Stomach smooth muscle (tissue), 2 donors: Measurements from ENCODE around the gene GRIP2.

Source experiments
- H3K27ac ChIP-seq: one replicate; pipeline ENCODE4 v1.7.0; 2013; ENCODE audit warnings: mild to moderate bottlenecking, low read length, inconsistent platforms
- H3K27me3 ChIP-seq, 2 donors: one replicate each; pipeline ENCODE4 v1.7.0; 2013; ENCODE audit warnings: low read length in 2 of 2; ENCODE audit not compliant: insufficient read depth in 2 of 2, control insufficient read depth in 1 of 2
- H3K36me3 ChIP-seq, 2 donors: one replicate each; pipeline ENCODE4 v1.7.0; 2013; ENCODE audit warnings: low read length in 2 of 2; ENCODE audit not compliant: control insufficient read depth in 2 of 2, insufficient read depth in 2 of 2
- H3K4me1 ChIP-seq: one replicate; pipeline ENCODE4 v1.7.0; 2013; ENCODE audit warnings: low read length; ENCODE audit not compliant: control insufficient read depth, insufficient read depth
- H3K4me3 ChIP-seq, 2 donors: one replicate each; pipeline ENCODE4 v1.7.0; 2013; ENCODE audit warnings: low read length in 2 of 2
- H3K9ac ChIP-seq, 2 donors: one replicate each; pipeline ENCODE4 v1.7.0; 2013; ENCODE audit warnings: low read length in 2 of 2, mild to moderate bottlenecking in 1 of 2
- H3K9me3 ChIP-seq, 2 donors: one replicate each; pipeline ENCODE4 v1.7.0; 2013; ENCODE audit warnings: low read length in 2 of 2; ENCODE audit not compliant: control insufficient read depth in 2 of 2
- donor health status: healthy.
- donor health status: Pancreatic carcinoma.

GRIP2 gene

DNA sequence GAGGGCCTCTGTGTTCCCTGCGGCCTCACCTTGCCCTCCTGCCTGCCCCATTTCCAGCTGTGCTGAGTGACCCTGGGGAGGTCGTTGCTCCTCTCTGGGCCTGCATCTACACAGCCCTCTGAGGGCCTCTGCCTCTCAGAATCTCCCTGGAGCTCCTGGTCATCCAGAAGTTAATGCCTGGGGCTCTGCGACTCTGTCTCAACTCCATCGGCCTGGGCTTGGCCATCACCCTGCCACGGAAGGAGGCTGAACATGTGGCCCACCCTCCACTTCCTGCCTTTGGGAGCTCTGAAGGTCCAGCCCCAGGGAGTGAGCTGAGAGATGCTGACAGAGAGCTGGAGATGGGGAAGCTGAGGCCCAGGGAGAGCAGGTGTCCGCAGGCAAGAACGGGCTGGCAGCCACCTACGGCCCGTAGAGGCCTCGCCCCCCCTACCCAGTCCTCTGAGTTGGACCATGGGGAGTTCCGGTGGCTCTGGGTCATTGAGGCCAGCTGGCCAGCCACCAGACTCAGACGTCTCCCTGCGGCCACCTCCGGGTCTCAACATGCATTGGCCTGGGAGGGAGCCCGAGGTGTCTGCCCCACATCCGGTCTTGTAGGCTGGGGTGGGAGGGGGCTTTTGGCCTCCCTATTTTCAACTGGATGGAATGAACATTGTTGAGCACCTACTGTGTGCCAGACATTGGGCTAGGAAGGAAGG is 34.2 kb downstream of the GRIP2 start:
- H3K4me1 ChIP-seq, result peaks cover 5% of the 10 kb centered on the region
- peaks cover 4 to 13% of the 10 kb centered on the region in 2 donors for H3K9me3 ChIP-seq
- H3K4me3 ChIP-seq, result no peak overlapping the region
- no peaks in the 10 kb centered on the region for H3K36me3 ChIP-seq
- no peak overlapping the region for H3K9ac ChIP-seq
- no peak overlapping the region for H3K27ac ChIP-seq
- peaks cover 0 to 2% of the 10 kb centered on the region in 2 donors for H3K27me3 ChIP-seq

DNA sequence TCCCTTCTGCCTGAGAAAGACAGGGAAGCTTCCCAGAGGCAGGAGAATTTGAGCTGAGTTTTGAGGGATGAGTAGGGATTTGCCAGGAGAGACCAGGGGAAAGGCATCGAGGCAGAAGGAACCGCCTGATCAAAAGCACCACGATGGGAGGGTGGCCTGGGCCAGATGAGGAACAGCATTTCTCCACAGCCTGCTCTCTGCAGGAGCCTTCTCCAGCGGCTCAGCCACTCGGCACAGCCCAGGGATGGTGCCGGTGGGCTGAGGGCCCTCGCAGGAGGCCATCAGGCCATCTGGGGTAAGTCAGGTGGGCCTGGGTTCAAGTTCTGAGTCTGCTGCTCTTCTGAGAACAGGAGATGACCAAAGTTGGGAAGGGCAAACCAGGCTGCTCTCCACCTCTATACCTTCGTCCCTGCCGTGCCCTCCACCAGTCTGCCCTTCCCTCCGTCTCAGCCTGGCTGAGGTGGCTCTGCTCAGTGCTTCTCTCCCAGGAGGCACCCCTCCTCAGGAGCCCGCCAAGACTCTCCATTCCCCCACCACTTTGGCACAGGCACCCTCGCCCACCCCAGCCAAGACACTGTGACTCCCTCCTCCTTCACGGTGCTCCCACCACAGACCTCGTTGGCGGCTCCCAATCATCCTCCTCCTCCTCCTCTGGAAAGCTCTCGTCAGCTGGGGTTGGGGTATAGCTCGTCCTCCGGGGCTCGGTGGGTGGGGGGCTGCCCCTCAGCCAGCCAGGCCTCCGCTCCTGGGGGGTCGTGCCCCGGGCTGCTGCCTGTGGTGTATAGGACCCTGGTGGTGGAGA is 34.9 kb downstream of the GRIP2 start:
- Histone ChIP-seq H3K9ac (no peak overlapping the region), H3K4me1 (peaks cover 5% of the 10 kb centered on the region), H3K36me3 (no peaks in the 10 kb centered on the region), H3K9me3 (peaks cover 4 to 13% of the 10 kb centered on the region in 2 donors), H3K27me3 (peaks cover 0 to 2% of the 10 kb centered on the region in 2 donors), H3K27ac (no peak overlapping the region), H3K4me3 (no peak overlapping the region)

GRCh38 chr3:14503706-14504065 is 36.5 kb downstream of the GRIP2 start:
- H3K27me3 ChIP-seq, result peaks cover 0 to 2% of the 10 kb centered on the region in 2 donors
- no peak overlapping the region for H3K9ac ChIP-seq
- H3K36me3 ChIP-seq, result no peaks in the 10 kb centered on the region
- no peak overlapping the region for H3K27ac ChIP-seq
- no peak overlapping the region for H3K4me3 ChIP-seq
- no peaks in the 10 kb centered on the region for H3K4me1 ChIP-seq
- peaks cover 4 to 13% of the 10 kb centered on the region in 2 donors for H3K9me3 ChIP-seq

DNA sequence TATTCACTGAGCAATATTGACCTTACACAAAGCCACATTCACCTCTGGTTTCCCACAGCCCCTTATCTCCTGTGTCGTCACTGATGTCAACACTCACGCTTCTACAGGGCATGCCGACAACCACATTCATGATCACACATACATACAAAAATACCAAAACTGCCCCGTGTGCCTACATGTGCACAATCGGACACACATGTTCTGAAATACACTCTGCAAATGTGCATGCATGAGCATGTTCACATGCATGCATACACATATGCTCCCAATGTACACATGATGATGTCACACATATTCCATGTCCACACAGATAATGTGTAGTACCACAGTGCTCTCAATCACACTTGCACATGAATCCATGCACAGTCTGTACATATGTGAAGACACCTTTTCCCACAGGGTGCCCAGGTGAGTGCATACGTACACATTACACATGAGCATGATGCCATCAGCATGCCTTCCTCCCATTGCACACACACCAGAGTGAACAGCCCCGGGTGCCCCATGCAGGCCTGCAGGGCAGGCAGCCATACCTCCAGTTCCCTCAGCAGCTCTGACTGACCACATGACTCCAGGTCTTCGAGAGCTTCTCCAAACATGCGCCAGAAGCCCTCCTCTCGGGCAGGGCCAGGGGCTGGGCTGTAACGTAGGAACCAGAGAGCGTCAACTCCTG is 37.0 kb downstream of the GRIP2 start:
- Histone ChIP-seq H3K4me3 (no peak overlapping the region), H3K27ac (no peak overlapping the region), H3K27me3 (peaks cover 0 to 2% of the 10 kb centered on the region in 2 donors)

DNA sequence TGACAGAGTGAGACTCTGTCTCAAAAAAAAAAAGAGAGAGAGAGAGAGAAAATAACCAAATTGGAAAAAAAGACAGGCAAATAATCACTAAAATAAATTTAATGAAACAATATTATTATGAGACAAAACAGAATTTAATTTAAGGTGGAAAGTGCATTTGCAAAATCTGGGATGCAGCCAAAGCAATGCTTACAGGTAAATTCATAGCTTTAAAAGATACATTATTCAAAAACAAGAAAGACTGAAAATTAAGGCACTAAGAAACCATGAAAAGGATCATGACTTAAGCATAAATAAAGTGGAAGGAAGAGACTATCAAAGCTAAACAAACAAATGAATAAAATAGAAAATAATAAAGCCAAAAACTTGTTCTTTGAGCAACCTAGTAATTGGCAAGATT is 37.7 kb downstream of the GRIP2 start:
- H3K36me3 ChIP-seq, result no peaks in the 10 kb centered on the region
- H3K4me3 ChIP-seq, result no peak overlapping the region
- no peak overlapping the region for H3K9ac ChIP-seq
- H3K27ac ChIP-seq, result no peak overlapping the region
- H3K27me3 ChIP-seq, result no peaks in the 10 kb centered on the region
- peaks cover 4 to 13% of the 10 kb centered on the region in 2 donors for H3K9me3 ChIP-seq
- H3K4me1 ChIP-seq, result no peaks in the 10 kb centered on the region

More for the DNA sequence above, 37.0 kb downstream of the GRIP2 start:
- peaks cover 4 to 13% of the 10 kb centered on the region in 2 donors for H3K9me3 ChIP-seq
- no peaks in the 10 kb centered on the region for H3K4me1 ChIP-seq
- no peaks in the 10 kb centered on the region for H3K36me3 ChIP-seq
- no peak overlapping the region for H3K9ac ChIP-seq

GRCh38 chr3:14497321-14497720 is 42.8 kb downstream of the GRIP2 start:
- no peaks in the 10 kb centered on the region for H3K27me3 ChIP-seq
- no peak overlapping the region for H3K27ac ChIP-seq
- H3K36me3 ChIP-seq, result no peaks in the 10 kb centered on the region
- H3K4me3 ChIP-seq, result no peak overlapping the region
- no peaks in the 10 kb centered on the region for H3K4me1 ChIP-seq
- no peak overlapping the region for H3K9ac ChIP-seq
- peaks cover 0 to 2% of the 10 kb centered on the region in 2 donors for H3K9me3 ChIP-seq

DNA sequence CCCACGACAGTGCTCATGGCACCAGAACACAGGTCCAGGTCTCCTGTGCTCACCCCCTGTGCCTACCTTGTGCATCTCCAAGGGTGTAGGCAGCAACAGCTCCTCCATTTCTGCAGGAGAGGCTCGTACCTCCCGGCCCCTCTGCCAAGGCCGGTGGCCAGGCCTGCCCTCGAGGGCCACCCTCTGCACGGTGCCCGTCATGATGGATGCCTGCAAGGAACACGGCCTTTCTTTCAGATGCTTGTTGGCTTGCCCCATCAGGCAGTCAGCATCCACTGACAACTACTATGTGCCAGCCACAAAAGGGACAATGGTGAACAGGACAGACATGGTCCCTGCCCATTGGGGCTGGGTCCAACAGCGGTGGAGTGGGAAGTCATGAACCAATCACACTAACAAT is 43.8 kb downstream of the GRIP2 start:
- Histone ChIP-seq H3K36me3 (no peaks in the 10 kb centered on the region), H3K4me1 (no peaks in the 10 kb centered on the region), H3K27me3 (no peaks in the 10 kb centered on the region), H3K9me3 (no peaks in the 10 kb centered on the region), H3K9ac (no peak overlapping the region), H3K4me3 (no peak overlapping the region), H3K27ac (no peak overlapping the region)

- no peaks in the 10 kb centered on the region for H3K36me3 ChIP-seq
Observed at GRCh38 chr3:14494973-14495300, 45.2 kb downstream of the GRIP2 start.

DNA sequence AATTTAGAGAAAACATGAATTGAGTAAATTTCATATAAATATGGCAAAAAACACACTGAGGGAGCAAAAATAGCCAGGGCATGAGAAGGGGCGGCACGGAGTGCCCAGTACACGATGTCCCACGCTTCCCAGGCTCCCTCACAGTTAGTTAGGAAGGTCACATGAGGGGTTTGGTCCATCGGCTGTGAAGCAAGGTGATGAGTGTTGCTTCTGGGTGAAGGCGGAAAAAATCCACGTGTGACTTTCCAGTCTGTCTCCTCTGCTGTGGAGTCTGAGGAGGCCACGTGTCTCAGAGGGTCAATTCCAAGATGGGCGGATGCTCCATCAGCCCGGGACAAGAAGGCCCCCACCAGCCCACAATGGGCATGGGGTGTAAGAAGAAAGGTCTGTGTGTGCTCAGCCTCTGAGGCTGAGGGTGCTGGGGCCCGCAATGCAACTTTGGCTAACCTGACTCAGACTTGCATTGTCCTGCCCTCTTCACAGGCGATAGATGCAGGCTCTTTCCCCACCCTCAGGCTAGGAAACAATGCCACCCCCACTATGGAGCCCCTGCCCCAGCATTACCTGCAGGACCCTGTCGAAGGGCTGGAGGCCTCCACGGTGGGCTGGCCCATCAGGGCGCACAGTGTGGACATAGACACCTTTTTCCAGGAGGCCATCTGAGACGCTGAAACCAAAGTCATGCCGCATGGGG is 45.7 kb downstream of the GRIP2 start:
- no peaks in the 10 kb centered on the region for H3K4me1 ChIP-seq
- H3K27ac ChIP-seq, result no peak overlapping the region
- no peak overlapping the region for H3K9ac ChIP-seq
- H3K9me3 ChIP-seq, result no peaks in the 10 kb centered on the region
- H3K36me3 ChIP-seq, result no peaks in the 10 kb centered on the region
- no peak overlapping the region for H3K4me3 ChIP-seq
- H3K27me3 ChIP-seq, result no peaks in the 10 kb centered on the region

More at GRCh38 chr3:14494973-14495300, 45.2 kb downstream of the GRIP2 start:
- Histone ChIP-seq H3K9ac (no peak overlapping the region), H3K4me1 (no peaks in the 10 kb centered on the region), H3K9me3 (no peaks in the 10 kb centered on the region), H3K27me3 (no peaks in the 10 kb centered on the region), H3K4me3 (no peak overlapping the region), H3K27ac (no peak overlapping the region)

DNA sequence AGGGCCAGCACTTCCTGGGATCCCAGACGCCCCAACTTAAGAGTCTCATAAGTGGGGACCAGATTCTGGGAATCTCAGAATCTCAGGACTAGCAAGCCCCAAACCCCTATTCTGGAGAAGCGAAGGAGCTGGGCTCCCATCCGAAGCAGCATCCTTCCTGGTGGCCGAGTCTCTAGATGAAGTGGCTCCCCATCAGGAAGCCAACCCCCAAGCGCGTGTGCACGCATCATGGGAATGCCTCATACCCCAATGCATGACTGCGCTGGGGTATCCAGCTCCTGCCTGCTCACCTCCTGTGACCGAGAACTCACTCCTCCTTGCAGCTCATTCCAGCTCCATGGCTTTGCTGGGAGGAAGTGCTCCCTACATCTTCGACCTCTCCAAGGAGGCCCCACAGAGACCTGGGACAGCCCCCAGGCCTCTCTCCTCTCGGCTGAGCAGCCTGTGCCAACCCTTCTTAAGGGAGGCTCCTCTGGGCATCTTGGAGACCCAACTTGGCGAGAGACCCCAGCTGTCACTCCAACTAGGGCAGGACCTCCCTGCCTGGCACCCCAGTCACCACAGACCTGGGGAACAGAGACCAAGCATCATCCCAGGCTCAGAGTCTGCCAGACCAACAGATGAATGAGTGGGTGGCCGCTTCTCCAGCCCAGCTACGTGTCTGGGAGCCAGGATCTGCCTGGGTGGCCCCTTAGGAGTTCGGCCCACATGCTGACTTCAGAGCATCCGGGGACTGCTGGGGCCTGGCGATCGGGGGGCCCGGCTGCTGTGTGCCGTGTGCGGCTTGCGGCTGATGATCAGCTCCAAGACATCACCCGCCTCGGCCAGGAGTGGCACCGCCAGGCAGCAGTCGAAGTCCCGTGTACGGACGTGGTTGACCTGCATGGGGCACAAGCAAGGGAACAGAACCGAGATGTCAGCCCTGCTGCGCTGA is 46.9 kb downstream of the GRIP2 start:
- no peaks in the 10 kb centered on the region for H3K27me3 ChIP-seq
- no peak overlapping the region for H3K4me3 ChIP-seq
- H3K9ac ChIP-seq, result no peak overlapping the region
- no peaks in the 10 kb centered on the region for H3K36me3 ChIP-seq
- peaks cover 2% of the 10 kb centered on the region for H3K4me1 ChIP-seq
- H3K9me3 ChIP-seq, result no peaks in the 10 kb centered on the region
- H3K27ac ChIP-seq, result no peak overlapping the region
